Fibroblast of pulmonary artery (primary cell): Measurements from ENCODE around the gene FAM120B.

ENCODE experiments used
- DNase-seq: peaks from one replicate; pipeline ENCODE4 v3.0.0-alpha.2; 2010; ENCODE audit warnings: low read depth
- H3K4me3 ChIP-seq: replicated peaks from 2 replicates; pipeline ENCODE4 v1.5.1; 2011; ENCODE audit warnings: low read depth, mild to moderate bottlenecking, control low read depth, low read length, moderate library complexity
- CTCF ChIP-seq: IDR thresholded peaks from 2 replicates; pipeline ENCODE4 v1.5.1; 2011; ENCODE audit warnings: mild to moderate bottlenecking, control low read depth, low read length, inconsistent platforms; ENCODE audit errors: missing control alignments

FAM120B gene

GRCh38 chr6:170447561-170447930, 141.0 kb downstream of the FAM120B start:
- no peak overlapping the region for H3K4me3 ChIP-seq
- TF ChIP-seq CTCF, result no peak
- DNase-seq, result no peak

DNA sequence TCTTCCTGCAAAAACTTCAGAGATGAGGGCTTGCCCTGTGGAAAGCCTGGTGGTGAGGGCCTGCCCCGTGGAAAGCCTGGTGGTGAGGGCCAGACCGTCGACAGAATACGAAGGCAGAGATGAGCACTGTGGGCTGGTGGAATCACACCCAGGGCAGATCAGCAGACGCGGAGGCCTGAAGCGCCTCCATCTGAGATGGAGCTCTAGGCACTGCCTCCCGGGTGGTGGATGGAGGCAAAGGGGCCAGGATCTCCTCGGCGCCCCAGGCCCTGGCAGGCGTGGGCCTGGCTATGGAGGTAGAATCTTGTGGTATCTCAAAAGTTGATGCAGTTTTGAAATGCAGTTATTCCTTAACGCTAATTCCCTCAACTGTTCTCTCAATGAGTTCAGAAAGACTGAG, 141.8 kb downstream of the FAM120B start:
- DNase-seq, result no peak
- H3K4me3 ChIP-seq, result no peak overlapping the region
- no peak for TF ChIP-seq CTCF

DNA sequence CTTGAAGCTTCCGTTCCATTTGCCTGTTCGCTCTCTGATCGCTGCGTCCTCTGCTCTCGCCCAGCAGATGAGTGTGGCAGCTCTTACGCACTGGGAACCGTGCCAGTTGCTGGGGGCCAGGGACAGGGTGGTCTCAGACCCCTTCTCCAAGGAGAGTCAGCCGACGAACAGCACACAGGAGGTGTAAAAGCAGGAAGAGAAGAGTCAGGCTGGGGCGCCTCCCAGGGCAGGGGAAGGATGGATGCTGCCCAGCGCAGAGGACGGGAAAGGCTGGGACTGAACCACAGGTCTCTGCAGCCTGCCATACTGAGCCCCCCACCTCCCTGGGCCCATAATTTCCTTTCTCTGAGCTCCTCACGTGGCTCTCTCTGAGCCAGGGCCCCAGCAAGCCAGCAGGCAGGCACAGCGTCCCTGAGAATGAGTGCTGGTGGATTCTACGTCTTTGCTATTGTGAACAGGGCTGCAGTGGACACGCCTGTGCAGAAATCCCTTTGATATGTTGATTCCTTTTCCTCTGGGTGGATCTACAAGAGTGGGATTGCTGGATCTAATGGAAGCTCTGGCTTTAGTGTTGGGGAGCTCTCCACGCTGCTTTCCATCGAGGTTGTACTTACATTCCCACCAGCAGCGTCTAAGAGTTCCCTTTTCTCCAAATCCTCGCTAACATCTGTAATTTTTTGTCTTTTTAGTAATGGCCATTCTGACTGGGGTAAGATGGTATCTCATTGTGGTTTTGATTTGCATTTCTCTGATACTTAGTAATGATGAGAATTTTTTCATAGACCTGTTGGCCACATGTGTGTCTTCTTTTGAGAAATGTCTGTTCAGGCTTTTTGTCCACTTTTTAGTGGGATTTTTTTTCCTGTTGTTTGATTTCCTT, 142.4 kb downstream of the FAM120B start:
- DNase-seq, result no peak
- H3K4me3 ChIP-seq, result no peak overlapping the region
- TF ChIP-seq CTCF, result no peak

DNA sequence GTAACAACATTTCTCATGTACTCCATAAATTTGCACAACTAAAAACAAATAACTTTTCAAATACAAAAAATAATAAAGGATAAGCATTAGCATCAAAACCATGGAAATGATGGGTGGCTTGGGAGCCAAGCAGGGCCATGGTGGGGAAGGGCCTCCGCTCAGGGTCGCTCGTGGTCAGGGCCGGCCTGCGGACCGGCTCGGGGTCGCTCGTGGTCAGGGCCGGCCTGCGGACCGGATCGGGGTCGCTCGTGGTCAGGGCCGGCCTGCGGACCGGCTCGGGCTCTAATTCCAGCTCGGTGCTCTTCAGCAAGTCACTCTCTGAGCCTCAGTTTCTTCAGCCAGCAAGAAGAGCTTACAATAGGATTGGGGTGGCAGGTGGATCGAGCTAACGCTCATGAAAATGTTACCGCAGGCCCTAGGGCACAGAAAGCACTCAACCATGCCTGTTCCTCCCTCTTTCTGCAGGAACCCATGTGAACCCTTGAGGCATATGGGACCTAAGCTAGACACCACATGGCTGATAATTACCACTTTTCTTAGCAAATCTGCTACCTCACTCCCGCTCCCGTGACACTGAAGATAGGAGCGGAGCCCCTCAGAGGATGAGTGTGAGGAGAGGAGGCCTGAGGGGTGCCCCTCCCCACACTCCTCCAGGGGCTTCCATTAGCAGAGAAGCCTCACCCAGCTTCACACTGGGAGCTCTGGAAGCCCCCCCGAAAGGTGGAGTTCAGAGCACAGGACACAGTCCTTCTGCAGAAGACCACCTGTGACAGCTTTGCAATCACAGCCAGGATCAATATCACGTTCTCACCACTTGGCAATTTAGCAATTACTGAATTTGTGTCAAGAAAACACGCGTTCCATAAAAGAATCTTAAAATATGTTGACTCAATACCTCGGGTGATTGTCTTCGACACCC, 143.5 kb downstream of the FAM120B start:
- DNase-seq, result no peak
- no peak overlapping the region for H3K4me3 ChIP-seq
- TF ChIP-seq CTCF, result no peak

DNA sequence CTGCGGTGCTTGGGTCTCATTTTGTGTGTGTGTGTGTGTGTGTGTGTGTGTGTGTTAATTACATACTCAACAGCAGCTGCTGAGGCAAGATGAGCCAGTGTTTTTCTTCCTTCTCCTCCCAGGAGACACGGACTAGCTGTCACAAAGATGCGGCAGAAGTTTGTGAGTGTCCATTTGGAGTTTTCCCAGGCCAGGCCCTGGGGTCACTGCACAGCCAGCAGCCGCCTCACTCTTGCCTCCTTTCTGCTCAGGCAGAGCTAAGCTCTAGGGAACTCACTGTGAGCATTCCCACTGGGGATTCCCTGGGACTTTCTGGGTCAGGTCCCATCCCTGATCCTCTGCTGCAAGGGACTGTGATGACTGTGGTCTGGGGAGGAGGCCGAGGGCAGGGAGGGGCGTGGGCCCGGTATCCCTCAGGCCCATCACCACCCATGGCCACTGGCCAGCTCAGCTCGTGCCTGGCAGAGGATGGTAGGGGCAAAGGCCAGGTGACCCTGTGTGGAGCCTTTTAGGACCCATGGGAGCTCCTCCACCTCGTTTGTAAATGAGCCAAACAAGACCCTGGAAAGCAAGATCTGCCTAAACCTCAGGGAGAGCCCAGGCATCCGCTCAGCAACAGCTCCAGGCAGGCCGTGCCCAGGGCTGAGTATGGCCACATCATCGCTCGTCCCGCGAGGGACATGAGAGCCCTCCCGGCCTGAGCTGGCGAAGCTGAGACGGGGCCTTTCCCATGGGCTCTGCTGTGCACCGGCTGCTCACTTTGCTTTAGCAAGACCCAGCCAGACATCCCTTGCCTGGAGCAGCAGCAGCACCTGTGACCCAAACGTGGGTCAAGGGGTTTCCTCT, 144.6 kb downstream of the FAM120B start:
- H3K4me3 ChIP-seq, result no peak overlapping the region
- no peak for DNase-seq
- TF ChIP-seq CTCF, result no peak
